Naive thymus-derived CD4-positive, alpha-beta T cell (primary cell): Measurements from ENCODE around the gene PTPRR. TPM values are rescaled to one million over a fixed set of nuclear protein-coding genes. Genes with fewer than 3 reads are reported as not detected.

Experiments
- ATAC-seq: fragments of 150-1000 bp; cut with Tn5 transposase; 2 replicates; pipeline ENCODE4 v1.10.0; 2021; ENCODE audit warnings: mild to moderate bottlenecking, moderate library complexity
- CTCF ChIA-PET: fragments of 350-600 bp; sonication (Branson Sonifier 250); formaldehyde crosslinking; loops from one replicate; lab custom pipeline; 2021; ENCODE audit warnings: antibody characterized with exemption; lab: Charles Lee
- POLR2A ChIA-PET: fragments of 350-600 bp; sonication (Branson Sonifier 250); formaldehyde crosslinking; loops from one replicate; lab custom pipeline; 2021; ENCODE audit warnings: antibody characterized with exemption, inconsistent platforms; lab: Charles Lee
- DNase-seq, 9 donors: peaks; one replicate each; pipeline versions ENCODE4 v3.0.0 to v3.0.0-alpha.2; 2020 to 2022; ENCODE audit warnings: mixed read lengths in 1 of 9
- H3K27ac ChIP-seq: one replicate; pipeline ENCODE4 v1.7.0; 2013; ENCODE audit warnings: mild to moderate bottlenecking, low read depth, low read length, moderate library complexity
- H3K27me3 ChIP-seq, 2 donors: one replicate each; pipeline ENCODE4 v1.7.0; 2013; ENCODE audit warnings: low read length in 2 of 2, mild to moderate bottlenecking in 2 of 2, moderate library complexity in 2 of 2; ENCODE audit not compliant: control insufficient read depth in 2 of 2, insufficient read depth in 2 of 2
- H3K36me3 ChIP-seq, 3 experiments: 1 replicate in 2 of 3; 2 replicates in 1 of 3; pipeline ENCODE4 v1.7.0; 2013; ENCODE audit warnings: low read length in 3 of 3, mild to moderate bottlenecking in 3 of 3, moderate library complexity in 1 of 3; ENCODE audit not compliant: insufficient read depth in 3 of 3, control insufficient read depth in 2 of 3
- H3K4me1 ChIP-seq, 2 donors: one replicate each; pipeline ENCODE4 v1.7.0; 2013; ENCODE audit warnings: low read length in 2 of 2, mild to moderate bottlenecking in 2 of 2, moderate library complexity in 1 of 2; ENCODE audit not compliant: control insufficient read depth in 2 of 2, insufficient read depth in 2 of 2
- H3K4me3 ChIP-seq: 2 replicates; pipeline ENCODE4 v1.7.0; 2013; ENCODE audit warnings: mild to moderate bottlenecking, low read length
- H3K9me3 ChIP-seq, 3 experiments: 1 replicate in 2 of 3; 2 replicates in 1 of 3; pipeline ENCODE4 v1.7.0; 2013; ENCODE audit warnings: low read length in 3 of 3; ENCODE audit not compliant: control insufficient read depth in 2 of 3
- H3K27ac Mint-ChIP-seq, 9 donors: one replicate each; pipeline ENCODE4 v1.8.0; 2020 to 2022; ENCODE audit warnings: mixed read lengths in 9 of 9, mild to moderate bottlenecking in 8 of 9, moderate library complexity in 5 of 9, inconsistent platforms in 2 of 9
- H3K27me3 Mint-ChIP-seq, 5 donors: one replicate each; pipeline ENCODE4 v1.8.0; 2021 to 2022; ENCODE audit warnings: mixed read lengths in 5 of 5, mild to moderate bottlenecking in 1 of 5
- H3K36me3 Mint-ChIP-seq, 5 donors: one replicate each; pipeline ENCODE4 v1.8.0; 2020 to 2022; ENCODE audit warnings: mixed read lengths in 5 of 5, mild to moderate bottlenecking in 3 of 5, inconsistent platforms in 1 of 5
- H3K4me1 Mint-ChIP-seq, 7 donors: one replicate each; pipeline ENCODE4 v1.8.0; 2020 to 2022; ENCODE audit warnings: mixed read lengths in 7 of 7, mild to moderate bottlenecking in 3 of 7, inconsistent platforms in 1 of 7
- H3K4me3 Mint-ChIP-seq, 10 donors: one replicate each; pipeline ENCODE4 v1.8.0; 2020 to 2022; ENCODE audit warnings: mild to moderate bottlenecking in 10 of 10, mixed read lengths in 10 of 10, moderate library complexity in 6 of 10, inconsistent platforms in 2 of 10
- H3K9me3 Mint-ChIP-seq, 11 donors: one replicate each; pipeline ENCODE4 v1.8.0; 2020 to 2022; ENCODE audit warnings: mixed read lengths in 11 of 11, mild to moderate bottlenecking in 4 of 11, inconsistent platforms in 1 of 11, moderate library complexity in 1 of 11
- intact Hi-C, 2 donors: fragments of 100-400 bp; cut with micrococcal nuclease; formaldehyde crosslinking; loops; one replicate each; pipeline ENCODE4 v1.15.1; 2023
- polyA plus RNA-seq, 2 donors: library from polyadenylated mRNA; unstranded; fragments of 300-500 nt; fragmentation: Illumina TruSeq; gene quantifications; one replicate each; pipeline ENCODE4 v1.2.3, GENCODE V29; 2021
- total RNA-seq, 6 experiments: library from RNA in 5 of 6; stranded (reverse) in 5 of 6; gene quantifications; 1 replicate in 5 of 6; 2 replicates in 1 of 6; pipeline ENCODE4 v1.2.3 and lab custom pipeline; 2021 to 2026

Gene PTPRR
- total and polyA plus RNA-seq, 7 experiments from 2014 or later = not detected

- ATAC-seq (no peak), DNase-seq (no peak)
- Mint-ChIP-seq H3K36me3 (no peaks in the 10 kb centered on the region), H3K27me3 (peaks cover 0 to 17% (median 9%) of the 10 kb centered on the region in 5 donors), H3K4me1 (no peaks in the 10 kb centered on the region), H3K27ac (no peak overlapping the region), H3K4me3 (no peak overlapping the region), H3K9me3 (peaks cover 0 to 3% (median 0%) of the 10 kb centered on the region in 11 donors)
- intact Hi-C loops = no loop called here
- ChIA-PET CTCF (no interaction called here), POLR2A (no interaction called here)
- H3K4me1 ChIP-seq = no peaks in the 10 kb centered on the region
- no peaks in the 10 kb centered on the region for H3K36me3 ChIP-seq
- H3K4me3 ChIP-seq = no peak overlapping the region
- H3K9me3 ChIP-seq = no peaks in the 10 kb centered on the region
- H3K27ac ChIP-seq = no peak overlapping the region
- no peaks in the 10 kb centered on the region for H3K27me3 ChIP-seq
These were observed 162.6 kb downstream of the PTPRR start for GRCh38 chr12:70757830-70758493.

GRCh38 chr12:70756791-70757190 is 163.7 kb downstream of the PTPRR start:
- no peaks in the 10 kb centered on the region for H3K9me3 ChIP-seq
- Mint-ChIP-seq H3K9me3 (peaks cover 0 to 3% (median 0%) of the 10 kb centered on the region in 11 donors), H3K4me3 (no peak overlapping the region), H3K27me3 (peaks cover 2 to 25% (median 21%) of the 10 kb centered on the region in 5 donors), H3K36me3 (no peaks in the 10 kb centered on the region), H3K27ac (no peak overlapping the region), H3K4me1 (no peaks in the 10 kb centered on the region)
- no peak overlapping the region for H3K4me3 ChIP-seq
- no peak for DNase-seq
- ChIA-PET POLR2A (no interaction called here), CTCF (no interaction called here)
- no peaks in the 10 kb centered on the region for H3K36me3 ChIP-seq
- no peaks in the 10 kb centered on the region for H3K27me3 ChIP-seq
- H3K4me1 ChIP-seq = no peaks in the 10 kb centered on the region
- intact Hi-C loops = no loop called here
- ATAC-seq = no peak
- H3K27ac ChIP-seq = no peak overlapping the region

GRCh38 chr12:70756118-70756517 is 164.4 kb downstream of the PTPRR start:
- Histone ChIP-seq H3K27ac (no peak overlapping the region), H3K27me3 (no peaks in the 10 kb centered on the region), H3K4me3 (no peak overlapping the region), H3K36me3 (no peaks in the 10 kb centered on the region), H3K9me3 (no peaks in the 10 kb centered on the region), H3K4me1 (no peaks in the 10 kb centered on the region)
- Mint-ChIP-seq H3K4me3 (no peak overlapping the region), H3K27ac (no peak overlapping the region), H3K36me3 (no peaks in the 10 kb centered on the region), H3K4me1 (no peaks in the 10 kb centered on the region), H3K9me3 (peaks cover 0 to 6% (median 0%) of the 10 kb centered on the region in 11 donors), H3K27me3 (peaks cover 5 to 32% (median 27%) of the 10 kb centered on the region in 5 donors)
- intact Hi-C loops = no loop called here
- no peak for DNase-seq
- no peak for ATAC-seq
- ChIA-PET POLR2A (no interaction called here), CTCF (no interaction called here)

DNA sequence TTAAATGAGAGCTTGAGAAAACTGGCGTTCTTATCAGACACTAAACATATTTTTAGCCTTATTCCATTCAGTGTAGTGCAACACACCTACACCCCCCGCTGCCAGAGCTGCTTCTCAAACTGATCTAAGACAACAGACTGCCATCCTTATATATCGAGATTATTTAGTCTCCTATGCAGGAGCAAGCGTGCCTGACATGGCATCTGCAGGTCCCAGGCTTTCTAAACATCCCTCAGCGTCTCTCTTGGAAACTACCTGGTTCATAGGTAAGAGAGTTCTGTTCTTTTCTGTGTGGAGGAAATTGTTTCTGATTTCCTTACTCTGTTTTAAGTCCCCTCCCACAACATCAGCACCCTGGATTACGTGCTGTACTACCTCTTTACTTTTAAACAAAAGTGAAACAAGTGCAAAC is 166.2 kb downstream of the PTPRR start:
- H3K27me3 Mint-ChIP-seq = peaks cover 7 to 40% (median 34%) of the 10 kb centered on the region in 5 donors
- Histone ChIP-seq H3K36me3 (no peaks in the 10 kb centered on the region), H3K27me3 (no peaks in the 10 kb centered on the region), H3K4me1 (no peaks in the 10 kb centered on the region), H3K4me3 (no peak overlapping the region), H3K9me3 (no peaks in the 10 kb centered on the region), H3K27ac (no peak overlapping the region)
- H3K36me3 Mint-ChIP-seq = no peaks in the 10 kb centered on the region
- ChIA-PET CTCF (no interaction called here), POLR2A (no interaction called here)
- DNase-seq (no peak), ATAC-seq (no peak)
- no peak overlapping the region for H3K4me3 Mint-ChIP-seq
- no peaks in the 10 kb centered on the region for H3K4me1 Mint-ChIP-seq
- H3K9me3 Mint-ChIP-seq = peaks cover 0 to 6% (median 0%) of the 10 kb centered on the region in 11 donors
- no peak overlapping the region for H3K27ac Mint-ChIP-seq
- intact Hi-C loops = no loop called here

GRCh38 chr12:70752327-70752726 is 168.2 kb downstream of the PTPRR start:
- ATAC-seq = no peak
- peaks cover 0 to 3% (median 0%) of the 10 kb centered on the region in 11 donors for H3K9me3 Mint-ChIP-seq

GRCh38 chr12:70749931-70750330 is 170.6 kb downstream of the PTPRR start:
- no peak for DNase-seq
- Histone ChIP-seq H3K27ac (no peak overlapping the region), H3K36me3 (no peaks in the 10 kb centered on the region), H3K4me3 (no peak overlapping the region), H3K9me3 (no peaks in the 10 kb centered on the region), H3K4me1 (no peaks in the 10 kb centered on the region), H3K27me3 (no peaks in the 10 kb centered on the region)
- peaks cover 7 to 39% (median 31%) of the 10 kb centered on the region in 5 donors for H3K27me3 Mint-ChIP-seq
- H3K4me1 Mint-ChIP-seq = no peaks in the 10 kb centered on the region
- no peak for ATAC-seq
- H3K4me3 Mint-ChIP-seq = no peak overlapping the region
- ChIA-PET POLR2A (no interaction called here), CTCF (no interaction called here)
- no peaks in the 10 kb centered on the region for H3K36me3 Mint-ChIP-seq
- intact Hi-C loops = no loop called here
- H3K9me3 Mint-ChIP-seq = peaks cover 0 to 3% (median 0%) of the 10 kb centered on the region in 11 donors
- H3K27ac Mint-ChIP-seq = no peak overlapping the region

More at GRCh38 chr12:70752327-70752726, 168.2 kb downstream of the PTPRR start:
- intact Hi-C loops = no loop called here
- Mint-ChIP-seq H3K4me1 (no peaks in the 10 kb centered on the region), H3K36me3 (no peaks in the 10 kb centered on the region), H3K27me3 (peaks cover 7 to 41% (median 31%) of the 10 kb centered on the region in 5 donors), H3K4me3 (no peak overlapping the region), H3K27ac (no peak overlapping the region)
- H3K4me1 ChIP-seq = no peaks in the 10 kb centered on the region
- ChIA-PET CTCF (no interaction called here), POLR2A (no interaction called here)
- no peaks in the 10 kb centered on the region for H3K36me3 ChIP-seq
- no peak overlapping the region for H3K4me3 ChIP-seq
- H3K27me3 ChIP-seq = no peaks in the 10 kb centered on the region
- no peaks in the 10 kb centered on the region for H3K9me3 ChIP-seq
- DNase-seq = no peak
- no peak overlapping the region for H3K27ac ChIP-seq

DNA sequence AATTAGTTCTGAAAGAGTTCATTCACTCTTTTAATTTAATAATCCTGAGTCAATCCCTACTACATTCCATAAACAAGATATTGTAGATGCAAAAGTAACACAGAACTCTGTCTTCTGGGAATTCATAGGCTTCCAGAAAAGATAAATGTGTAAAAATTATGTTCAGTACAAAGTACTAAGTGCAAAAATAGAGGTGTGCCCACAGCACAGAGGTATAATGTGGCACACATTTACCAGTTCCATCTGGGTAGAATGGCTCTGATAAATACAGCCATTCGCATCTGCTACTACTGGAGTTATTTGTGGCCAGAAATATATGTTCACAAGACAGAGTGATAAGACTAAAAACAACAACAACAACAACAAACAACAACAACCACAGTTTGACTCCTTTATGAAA is 171.7 kb downstream of the PTPRR start:
- H3K27ac Mint-ChIP-seq = no peak overlapping the region
- no peaks in the 10 kb centered on the region for H3K4me1 Mint-ChIP-seq
- ChIA-PET CTCF (no interaction called here), POLR2A (no interaction called here)
- H3K4me3 Mint-ChIP-seq = no peak overlapping the region
- peaks cover 7 to 37% (median 28%) of the 10 kb centered on the region in 5 donors for H3K27me3 Mint-ChIP-seq
- no peaks in the 10 kb centered on the region for H3K36me3 Mint-ChIP-seq
- no peaks in the 10 kb centered on the region for H3K9me3 ChIP-seq
- intact Hi-C loops = no loop called here
- H3K4me1 ChIP-seq = no peaks in the 10 kb centered on the region
- H3K4me3 ChIP-seq = no peak overlapping the region
- H3K27ac ChIP-seq = no peak overlapping the region
- peaks cover 0 to 3% (median 0%) of the 10 kb centered on the region in 11 donors for H3K9me3 Mint-ChIP-seq
- no peak for ATAC-seq
- H3K36me3 ChIP-seq = no peaks in the 10 kb centered on the region
- no peak for DNase-seq
- no peaks in the 10 kb centered on the region for H3K27me3 ChIP-seq
